Occipital lobe (tissue), 2 donors: ENCODE data around the gene SCNN1B. TPM values are rescaled to one million over a fixed set of nuclear protein-coding genes. Genes with fewer than 3 reads are reported as not detected.

Experiments used
- DNase-seq: peaks from one replicate; lab custom pipeline; 2025; lab: John Stamatoyannopoulos, UW
- total RNA-seq: library from RNA; depleted of rRNA; stranded (reverse); fragments of >200 nt; gene quantifications from one replicate; pipeline ENCODE4 v1.2.3, GENCODE V29; 2014

Gene SCNN1B
- total RNA-seq, 1 donor from 2014 or later = not detected

GRCh38 chr16:23320693-23321092 is 18.6 kb downstream of the SCNN1B start:
- DNase-seq = no peak

- no peak for DNase-seq
Measured at GRCh38 chr16:23321206-23321875, 19.2 kb downstream of the SCNN1B start.

- DNase-seq = no peak
Measured at GRCh38 chr16:23323224-23324030, 21.3 kb downstream of the SCNN1B start.

GRCh38 chr16:23324727-23325126 is 22.6 kb downstream of the SCNN1B start:
- no peak for DNase-seq

GRCh38 chr16:23327836-23328235 is 25.7 kb downstream of the SCNN1B start:
- no peak for DNase-seq

GRCh38 chr16:23330161-23330560 is 28.1 kb downstream of the SCNN1B start:
- DNase-seq = no peak

GRCh38 chr16:23330583-23331249 is 28.6 kb downstream of the SCNN1B start:
- DNase-seq = no peak

GRCh38 chr16:23333034-23333579 is 31.0 kb downstream of the SCNN1B start:
- no peak for DNase-seq

- DNase-seq = no peak
Measured at GRCh38 chr16:23333831-23334456, 31.8 kb downstream of the SCNN1B start.

GRCh38 chr16:23334457-23334853 is 32.4 kb downstream of the SCNN1B start:
- DNase-seq = no peak

- no peak for DNase-seq
Measured at GRCh38 chr16:23334950-23335349, 32.8 kb downstream of the SCNN1B start.

- no peak for DNase-seq
Measured at GRCh38 chr16:23337836-23338550, 35.9 kb downstream of the SCNN1B start.

GRCh38 chr16:23339787-23340186 is 37.7 kb downstream of the SCNN1B start:
- no peak for DNase-seq

GRCh38 chr16:23342083-23342640 is 40.1 kb downstream of the SCNN1B start:
- DNase-seq = no peak

GRCh38 chr16:23343643-23344612 is 41.8 kb downstream of the SCNN1B start:
- DNase-seq = no peak

- DNase-seq = no peak
Measured at GRCh38 chr16:23345237-23345636, 43.1 kb downstream of the SCNN1B start.

GRCh38 chr16:23348579-23349469 is 46.7 kb downstream of the SCNN1B start:
- no peak for DNase-seq

- DNase-seq = no peak
Measured at GRCh38 chr16:23351360-23351759, 49.3 kb downstream of the SCNN1B start.
